Naive thymus-derived CD4-positive, alpha-beta T cell (primary cell): ENCODE results near the gene MIP. TPM values are rescaled to one million over a fixed set of nuclear protein-coding genes. Genes with fewer than 3 reads are reported as not detected.

Experiments
- ATAC-seq: fragments of 150-1000 bp; cut with Tn5 transposase; 2 replicates; pipeline ENCODE4 v1.10.0; 2021; ENCODE audit warnings: mild to moderate bottlenecking, moderate library complexity
- CTCF ChIA-PET: fragments of 350-600 bp; sonication (Branson Sonifier 250); formaldehyde crosslinking; loops from one replicate; lab custom pipeline; 2021; ENCODE audit warnings: antibody characterized with exemption; lab: Charles Lee
- POLR2A ChIA-PET: fragments of 350-600 bp; sonication (Branson Sonifier 250); formaldehyde crosslinking; loops from one replicate; lab custom pipeline; 2021; ENCODE audit warnings: antibody characterized with exemption, inconsistent platforms; lab: Charles Lee
- DNase-seq, 9 donors: peaks; one replicate each; pipeline versions ENCODE4 v3.0.0 to v3.0.0-alpha.2; 2020 to 2022; ENCODE audit warnings: mixed read lengths in 1 of 9
- H3K27ac ChIP-seq: one replicate; pipeline ENCODE4 v1.7.0; 2013; ENCODE audit warnings: mild to moderate bottlenecking, low read depth, low read length, moderate library complexity
- H3K27me3 ChIP-seq, 2 donors: one replicate each; pipeline ENCODE4 v1.7.0; 2013; ENCODE audit warnings: low read length in 2 of 2, mild to moderate bottlenecking in 2 of 2, moderate library complexity in 2 of 2; ENCODE audit not compliant: control insufficient read depth in 2 of 2, insufficient read depth in 2 of 2
- H3K36me3 ChIP-seq, 3 experiments: 1 replicate in 2 of 3; 2 replicates in 1 of 3; pipeline ENCODE4 v1.7.0; 2013; ENCODE audit warnings: low read length in 3 of 3, mild to moderate bottlenecking in 3 of 3, moderate library complexity in 1 of 3; ENCODE audit not compliant: insufficient read depth in 3 of 3, control insufficient read depth in 2 of 3
- H3K4me1 ChIP-seq, 2 donors: one replicate each; pipeline ENCODE4 v1.7.0; 2013; ENCODE audit warnings: low read length in 2 of 2, mild to moderate bottlenecking in 2 of 2, moderate library complexity in 1 of 2; ENCODE audit not compliant: control insufficient read depth in 2 of 2, insufficient read depth in 2 of 2
- H3K4me3 ChIP-seq: 2 replicates; pipeline ENCODE4 v1.7.0; 2013; ENCODE audit warnings: mild to moderate bottlenecking, low read length
- H3K9me3 ChIP-seq, 3 experiments: 1 replicate in 2 of 3; 2 replicates in 1 of 3; pipeline ENCODE4 v1.7.0; 2013; ENCODE audit warnings: low read length in 3 of 3; ENCODE audit not compliant: control insufficient read depth in 2 of 3
- H3K27ac Mint-ChIP-seq, 9 donors: one replicate each; pipeline ENCODE4 v1.8.0; 2020 to 2022; ENCODE audit warnings: mixed read lengths in 9 of 9, mild to moderate bottlenecking in 8 of 9, moderate library complexity in 5 of 9, inconsistent platforms in 2 of 9
- H3K27me3 Mint-ChIP-seq, 5 donors: one replicate each; pipeline ENCODE4 v1.8.0; 2021 to 2022; ENCODE audit warnings: mixed read lengths in 5 of 5, mild to moderate bottlenecking in 1 of 5
- H3K36me3 Mint-ChIP-seq, 5 donors: one replicate each; pipeline ENCODE4 v1.8.0; 2020 to 2022; ENCODE audit warnings: mixed read lengths in 5 of 5, mild to moderate bottlenecking in 3 of 5, inconsistent platforms in 1 of 5
- H3K4me1 Mint-ChIP-seq, 7 donors: one replicate each; pipeline ENCODE4 v1.8.0; 2020 to 2022; ENCODE audit warnings: mixed read lengths in 7 of 7, mild to moderate bottlenecking in 3 of 7, inconsistent platforms in 1 of 7
- H3K4me3 Mint-ChIP-seq, 10 donors: one replicate each; pipeline ENCODE4 v1.8.0; 2020 to 2022; ENCODE audit warnings: mild to moderate bottlenecking in 10 of 10, mixed read lengths in 10 of 10, moderate library complexity in 6 of 10, inconsistent platforms in 2 of 10
- H3K9me3 Mint-ChIP-seq, 11 donors: one replicate each; pipeline ENCODE4 v1.8.0; 2020 to 2022; ENCODE audit warnings: mixed read lengths in 11 of 11, mild to moderate bottlenecking in 4 of 11, inconsistent platforms in 1 of 11, moderate library complexity in 1 of 11
- intact Hi-C, 2 donors: fragments of 100-400 bp; cut with micrococcal nuclease; formaldehyde crosslinking; loops; one replicate each; pipeline ENCODE4 v1.15.1; 2023
- polyA plus RNA-seq, 2 donors: library from polyadenylated mRNA; unstranded; fragments of 300-500 nt; fragmentation: Illumina TruSeq; gene quantifications; one replicate each; pipeline ENCODE4 v1.2.3, GENCODE V29; 2021
- total RNA-seq, 6 experiments: library from RNA in 5 of 6; stranded (reverse) in 5 of 6; gene quantifications; 1 replicate in 5 of 6; 2 replicates in 1 of 6; pipeline ENCODE4 v1.2.3 and lab custom pipeline; 2021 to 2026

MIP gene
- total and polyA plus RNA-seq, 7 experiments from 2014 or later = not detected

- peaks cover 8 to 24% (median 14%) of the 10 kb centered on the region in 7 donors for H3K4me1 Mint-ChIP-seq
- H3K27ac Mint-ChIP-seq = no peak overlapping the region
- Histone ChIP-seq H3K27ac (no peak overlapping the region), H3K4me3 (no peak overlapping the region), H3K27me3 (no peaks in the 10 kb centered on the region), H3K4me1 (peaks cover 0 to 10% of the 10 kb centered on the region in 2 donors), H3K36me3 (peaks cover 0 to 35% (median 0%) of the 10 kb centered on the region in 3 experiments), H3K9me3 (no peaks in the 10 kb centered on the region)
- H3K27me3 Mint-ChIP-seq = no peaks in the 10 kb centered on the region
- CTCF ChIA-PET = interaction anchor here (0.7 kb wide), 1 partner anchor 1829 kb away, joined by 4 read pairs; no protein-coding TSS in a partner anchor
- intact Hi-C loops = loop anchor here in 1 of 2 donors (5.0 kb wide), 1 partner anchor 33 kb away; no protein-coding TSS in a partner anchor
- no peak for ATAC-seq
- no peak for DNase-seq
- H3K36me3 Mint-ChIP-seq = peaks cover 8 to 42% (median 15%) of the 10 kb centered on the region in 5 donors
- H3K4me3 Mint-ChIP-seq = no peak overlapping the region
- POLR2A ChIA-PET = no interaction called here
- H3K9me3 Mint-ChIP-seq = no peaks in the 10 kb centered on the region
Observed at GRCh38 chr12:56420411-56420810, 34.0 kb downstream of the MIP start.

DNA sequence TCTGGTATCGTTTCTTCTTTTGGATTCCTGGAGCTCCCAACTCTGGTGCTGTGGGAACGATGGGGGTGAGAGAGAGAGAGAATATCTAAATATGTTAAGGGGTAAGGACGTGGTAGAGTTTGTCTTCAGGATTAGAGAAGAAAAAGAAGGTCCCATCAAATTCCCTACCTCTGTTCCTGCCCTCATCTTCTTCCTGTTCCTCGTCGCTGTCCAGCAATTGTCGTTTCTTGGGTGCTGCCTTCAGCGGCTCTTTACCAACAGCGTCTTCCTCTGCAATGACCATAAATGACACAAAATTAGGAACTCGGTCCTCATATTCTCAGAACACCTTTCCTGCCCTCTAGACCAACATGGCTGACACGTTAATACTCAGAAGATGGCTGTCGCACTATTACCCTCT lies 36.7 kb downstream of the MIP start:
- H3K9me3 Mint-ChIP-seq = no peaks in the 10 kb centered on the region
- H3K27me3 Mint-ChIP-seq = no peaks in the 10 kb centered on the region
- CTCF ChIA-PET = no interaction called here

GRCh38 chr12:56414401-56414800 lies 40.1 kb downstream of the MIP start:
- peaks cover 0 to 9% (median 0%) of the 10 kb centered on the region in 3 experiments for H3K36me3 ChIP-seq
- ATAC-seq (no peak), DNase-seq (no peak)
- H3K4me1 Mint-ChIP-seq = no peaks in the 10 kb centered on the region
- H3K27ac ChIP-seq = no peak overlapping the region
- no peak overlapping the region for H3K27ac Mint-ChIP-seq
- H3K4me3 ChIP-seq = no peak overlapping the region
- H3K4me3 Mint-ChIP-seq = no peak overlapping the region
- H3K36me3 Mint-ChIP-seq = peaks cover 0 to 13% (median 2%) of the 10 kb centered on the region in 5 donors
- no peaks in the 10 kb centered on the region for H3K9me3 Mint-ChIP-seq
- ChIA-PET POLR2A (no interaction called here), CTCF (no interaction called here)
- no peaks in the 10 kb centered on the region for H3K4me1 ChIP-seq
- no peaks in the 10 kb centered on the region for H3K27me3 Mint-ChIP-seq
- no peaks in the 10 kb centered on the region for H3K27me3 ChIP-seq
- no peaks in the 10 kb centered on the region for H3K9me3 ChIP-seq
- intact Hi-C loops = no loop called here

More for the DNA sequence above, 36.7 kb downstream of the MIP start:
- Histone ChIP-seq H3K4me1 (no peaks in the 10 kb centered on the region), H3K36me3 (peaks cover 0 to 27% (median 0%) of the 10 kb centered on the region in 3 experiments), H3K27me3 (no peaks in the 10 kb centered on the region), H3K9me3 (no peaks in the 10 kb centered on the region), H3K4me3 (no peak overlapping the region), H3K27ac (no peak overlapping the region)
- H3K27ac Mint-ChIP-seq = peak overlapping the region in 2 of 9 donors; percentile 1 to 22
- intact Hi-C loops = no loop called here
- peaks cover 5 to 36% (median 9%) of the 10 kb centered on the region in 5 donors for H3K36me3 Mint-ChIP-seq
- ATAC-seq = no peak
- H3K4me1 Mint-ChIP-seq = no peaks in the 10 kb centered on the region
- POLR2A ChIA-PET = interaction anchor here (0.8 kb wide), 1 partner anchor 102 kb away, joined by 3 read pairs; the partner anchor contains the start of gene CNPY2
- no peak overlapping the region for H3K4me3 Mint-ChIP-seq
- DNase-seq = no peak

DNA sequence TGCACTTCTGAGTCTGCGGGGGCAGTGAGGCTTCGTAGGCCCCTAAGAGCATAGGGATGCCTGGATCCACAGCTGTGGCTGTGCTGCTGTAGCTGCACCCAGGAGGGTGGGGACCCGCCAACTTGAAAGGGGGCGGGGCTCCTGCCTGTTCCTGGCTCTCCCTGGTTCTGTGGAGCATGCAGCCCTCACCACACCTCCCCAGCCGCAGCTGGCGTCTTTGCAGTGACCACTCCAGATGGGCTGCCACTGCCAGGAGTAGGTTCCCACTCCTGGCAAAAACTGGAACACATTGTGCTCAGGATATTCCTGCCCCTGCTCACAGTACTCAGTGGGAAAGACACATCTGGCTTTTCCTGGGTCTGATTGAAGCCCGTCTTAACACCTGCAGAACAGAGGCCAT lies 41.1 kb downstream of the MIP start:
- DNase-seq (no peak), ATAC-seq (no peak)
- no peak overlapping the region for H3K4me3 Mint-ChIP-seq
- no peaks in the 10 kb centered on the region for H3K4me1 Mint-ChIP-seq
- POLR2A ChIA-PET = no interaction called here
- CTCF ChIA-PET = no interaction called here
- H3K9me3 ChIP-seq = no peaks in the 10 kb centered on the region
- no peaks in the 10 kb centered on the region for H3K27me3 Mint-ChIP-seq
- H3K4me3 ChIP-seq = no peak overlapping the region
- peaks cover 0 to 9% (median 0%) of the 10 kb centered on the region in 3 experiments for H3K36me3 ChIP-seq
- no peak overlapping the region for H3K27ac Mint-ChIP-seq
- H3K27me3 ChIP-seq = no peaks in the 10 kb centered on the region
- no peaks in the 10 kb centered on the region for H3K9me3 Mint-ChIP-seq
- no peaks in the 10 kb centered on the region for H3K4me1 ChIP-seq
- intact Hi-C loops = no loop called here
- peaks cover 0 to 8% (median 2%) of the 10 kb centered on the region in 5 donors for H3K36me3 Mint-ChIP-seq
- H3K27ac ChIP-seq = no peak overlapping the region

DNA sequence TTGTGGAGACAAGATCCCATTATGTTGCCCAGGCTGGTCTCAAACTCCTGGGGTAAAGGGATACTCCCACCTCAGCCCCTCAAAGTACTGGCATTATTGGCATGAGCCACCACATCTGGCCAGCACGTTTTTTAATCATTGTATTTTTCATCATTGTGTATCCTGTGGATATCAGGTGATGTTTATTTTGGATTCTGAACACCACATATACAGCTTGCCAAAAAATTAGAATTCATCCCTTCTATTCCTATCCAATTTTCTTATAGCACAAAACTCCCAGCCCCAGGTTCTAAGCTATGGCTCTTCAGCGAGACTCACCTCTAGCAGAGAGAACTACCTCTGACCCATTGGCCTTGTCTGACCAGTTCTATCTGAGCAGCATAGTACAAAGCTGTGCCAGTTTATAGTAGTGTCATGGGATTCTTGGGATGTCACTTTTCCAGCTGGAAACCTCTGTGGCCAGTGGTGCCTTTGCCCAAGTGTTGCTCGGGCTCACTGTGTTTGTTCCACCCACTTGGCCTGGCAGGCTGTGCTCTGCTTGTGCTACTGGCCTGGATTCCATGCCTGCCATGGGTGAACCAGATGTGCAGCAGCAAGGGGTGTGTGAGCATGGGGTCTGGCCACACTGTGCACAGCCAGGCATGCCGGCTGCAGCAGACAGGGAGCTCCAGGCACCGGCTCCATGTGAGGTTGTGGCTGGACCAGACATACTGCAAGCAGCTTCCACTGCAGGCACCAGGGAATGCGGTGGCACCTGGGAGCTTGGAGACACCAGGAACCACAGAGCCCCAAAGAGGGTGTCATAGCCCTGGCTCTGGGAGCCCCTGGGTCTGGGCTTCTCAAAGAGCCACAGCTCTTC lies 42.4 kb downstream of the MIP start:
- H3K4me1 Mint-ChIP-seq = no peaks in the 10 kb centered on the region
- ATAC-seq = no peak

GRCh38 chr12:56410768-56411167 lies 43.7 kb downstream of the MIP start:
- CTCF ChIA-PET = interaction anchor here (1.4 kb wide), 1 partner anchor 14 kb away, joined by 3 read pairs; no protein-coding TSS in a partner anchor
- H3K27me3 Mint-ChIP-seq = no peaks in the 10 kb centered on the region
- DNase-seq (no peak), ATAC-seq (no peak)
- no peaks in the 10 kb centered on the region for H3K9me3 Mint-ChIP-seq
- no peak overlapping the region for H3K4me3 Mint-ChIP-seq
- no peaks in the 10 kb centered on the region for H3K36me3 Mint-ChIP-seq
- Histone ChIP-seq H3K4me3 (no peak overlapping the region), H3K36me3 (no peaks in the 10 kb centered on the region), H3K9me3 (no peaks in the 10 kb centered on the region), H3K27me3 (no peaks in the 10 kb centered on the region), H3K27ac (no peak overlapping the region), H3K4me1 (no peaks in the 10 kb centered on the region)
- POLR2A ChIA-PET = no interaction called here
- H3K4me1 Mint-ChIP-seq = no peaks in the 10 kb centered on the region
- H3K27ac Mint-ChIP-seq = no peak overlapping the region
- intact Hi-C loops = no loop called here

More for the DNA sequence above, 42.4 kb downstream of the MIP start:
- H3K27me3 Mint-ChIP-seq = no peaks in the 10 kb centered on the region
- intact Hi-C loops = no loop called here
- no peak overlapping the region for H3K4me3 Mint-ChIP-seq
- H3K36me3 Mint-ChIP-seq = no peaks in the 10 kb centered on the region
- H3K27ac ChIP-seq = no peak overlapping the region
- POLR2A ChIA-PET = no interaction called here
- H3K9me3 ChIP-seq = no peaks in the 10 kb centered on the region
- no peaks in the 10 kb centered on the region for H3K36me3 ChIP-seq
- no peak for DNase-seq
- H3K9me3 Mint-ChIP-seq = no peaks in the 10 kb centered on the region
- H3K4me3 ChIP-seq = no peak overlapping the region
- CTCF ChIA-PET = no interaction called here
- H3K27ac Mint-ChIP-seq = no peak overlapping the region
- H3K27me3 ChIP-seq = no peaks in the 10 kb centered on the region
- no peaks in the 10 kb centered on the region for H3K4me1 ChIP-seq
